Lung (tissue), 12 donors: ENCODE data around the gene CHST7. TPM values are rescaled to one million over a fixed set of nuclear protein-coding genes. Genes with fewer than 3 reads are reported as not detected.

Source experiments
- ATAC-seq: fragments of 200-7000 bp; cut with Tn5 transposase; one replicate; pipeline ENCODE4 v1.9.1; 2020; ENCODE audit warnings: moderate number of reproducible peaks; ENCODE audit not compliant: insufficient read depth, low FRiP score
- DNase-seq, 3 donors: peaks; one replicate each; pipeline ENCODE4 v3.0.0-alpha.2; 2013 to 2017
- H3K27ac ChIP-seq, 2 donors: one replicate each; pipeline ENCODE4 v1.5.1; 2013; ENCODE audit warnings: mild to moderate bottlenecking in 2 of 2, moderate library complexity in 2 of 2, control low read depth in 1 of 2, inconsistent platforms in 1 of 2, low read depth in 1 of 2, low read length in 1 of 2
- H3K27me3 ChIP-seq, 3 donors: one replicate each; pipeline ENCODE4 v1.5.1; 2013; ENCODE audit warnings: low read length in 2 of 3; ENCODE audit not compliant: control insufficient read depth in 3 of 3, insufficient read depth in 3 of 3
- H3K36me3 ChIP-seq, 4 donors: one replicate each; pipeline ENCODE4 v1.5.1; 2013; ENCODE audit warnings: low read length in 4 of 4, mild to moderate bottlenecking in 1 of 4, moderate library complexity in 1 of 4; ENCODE audit not compliant: control insufficient read depth in 4 of 4, insufficient read depth in 4 of 4
- H3K4me1 ChIP-seq, 5 donors: one replicate each; pipeline ENCODE4 v1.5.1; 2013; ENCODE audit warnings: low read length in 5 of 5, mild to moderate bottlenecking in 2 of 5, moderate library complexity in 1 of 5; ENCODE audit not compliant: control insufficient read depth in 5 of 5, insufficient read depth in 5 of 5
- H3K4me3 ChIP-seq: one replicate; pipeline ENCODE4 v1.5.1; 2013; ENCODE audit warnings: mild to moderate bottlenecking, control low read depth, moderate library complexity
- H3K9ac ChIP-seq, 2 donors: one replicate each; pipeline ENCODE4 v1.5.1; 2013; ENCODE audit warnings: low read length in 2 of 2, control low read depth in 1 of 2; ENCODE audit not compliant: insufficient read depth in 1 of 2
- H3K9me3 ChIP-seq, 4 donors: one replicate each; pipeline ENCODE4 v1.5.1; 2013; ENCODE audit warnings: low read length in 3 of 4, mild to moderate bottlenecking in 1 of 4, moderate library complexity in 1 of 4; ENCODE audit not compliant: control insufficient read depth in 4 of 4, insufficient read depth in 3 of 4
- WGBS, 2 donors: extraction: QIAGEN DNeasy Blood & Tissue Kit; methylation state at CpG; one replicate each; pipeline ENCODE4 v1.1.7; 2013; 5-methylcytosine and 5-hydroxymethylcytosine counted together
- polyA plus RNA-seq, 2 donors: library from polyadenylated mRNA; stranded (reverse); fragments of 200-250 nt; gene quantifications; one replicate each; pipeline ENCODE4 v1.2.1, GENCODE V29; 2013
- total RNA-seq, 2 donors: library from RNA; depleted of rRNA in 1 of 2; stranded (reverse); fragments of >200 nt in 1 of 2; gene quantifications; one replicate each; pipeline ENCODE4 v1.2.1, GENCODE V29; 2014 to 2021
- TF ChIP-seq, protein P1 (sequence below): IDR thresholded peaks from 2 replicates; pipeline ENCODE4 v1.5.1; 2012; ENCODE audit warnings: mild to moderate bottlenecking; ENCODE audit errors: control extremely low read depth, extremely low read depth
- donor health status: control.
- donor health status: control.
- donor health status: Bipolar disorder and iron deficiency.
- donor health status: healthy.
- donor health status: DM: yes; HTN: yes; CAD: no.

CHST7 gene
- total and polyA plus RNA-seq, 4 donors = 2.0 to 8.5 (median 7.9) TPM

DNA sequence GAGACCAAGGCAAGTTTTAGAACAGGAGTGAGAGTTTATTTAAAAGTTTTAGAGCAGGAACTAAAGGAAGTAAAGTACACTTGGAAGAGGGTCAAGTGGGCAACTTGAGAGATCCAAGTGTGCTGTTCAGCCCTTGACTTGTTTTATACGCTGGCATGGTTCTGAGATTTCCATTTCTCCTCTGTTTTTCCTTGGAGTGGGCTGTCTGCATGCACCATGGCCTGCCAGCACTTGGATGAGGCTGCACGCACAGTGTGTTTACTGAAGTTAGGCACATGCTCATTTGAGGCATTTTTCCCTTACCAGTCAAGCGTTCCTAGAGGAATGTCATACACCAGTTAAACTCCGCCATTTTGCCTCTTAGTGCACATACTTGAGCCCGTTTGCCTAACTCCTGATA, 19.6 kb upstream of the CHST7 start:
- 69 to 87% methylated on average over 5 of the region's 5 CpGs for WGBS, 2 donors
- no peak for ATAC-seq

DNA sequence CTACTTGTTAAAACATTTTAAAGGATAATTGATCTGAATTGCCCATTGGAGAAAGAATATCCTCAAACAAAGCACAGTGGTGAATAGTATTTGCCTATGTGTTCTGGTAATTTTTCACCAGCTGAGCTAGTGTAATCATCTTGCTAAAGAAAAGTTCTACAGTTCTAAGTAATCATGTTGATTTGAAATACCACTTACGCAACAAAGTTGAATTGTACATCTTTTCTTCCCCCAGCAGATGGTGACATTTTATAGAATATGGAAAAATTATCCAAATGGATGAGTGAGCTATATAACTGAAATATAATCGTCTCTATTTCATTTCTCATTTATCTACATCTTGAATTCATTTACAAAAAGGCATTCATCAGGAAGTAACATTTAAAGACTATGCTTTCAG, 18.6 kb upstream of the CHST7 start:
- ATAC-seq = no peak
- 16 to 41% methylated on average over 2 of the region's 2 CpGs for WGBS, 2 donors

More for the DNA sequence above, 19.6 kb upstream of the CHST7 start:
- H3K27me3 ChIP-seq = peaks cover 0 to 2% (median 0%) of the 10 kb centered on the region in 3 donors
- no peak overlapping the region for H3K27ac ChIP-seq
- TF ChIP-seq, protein P1, sequence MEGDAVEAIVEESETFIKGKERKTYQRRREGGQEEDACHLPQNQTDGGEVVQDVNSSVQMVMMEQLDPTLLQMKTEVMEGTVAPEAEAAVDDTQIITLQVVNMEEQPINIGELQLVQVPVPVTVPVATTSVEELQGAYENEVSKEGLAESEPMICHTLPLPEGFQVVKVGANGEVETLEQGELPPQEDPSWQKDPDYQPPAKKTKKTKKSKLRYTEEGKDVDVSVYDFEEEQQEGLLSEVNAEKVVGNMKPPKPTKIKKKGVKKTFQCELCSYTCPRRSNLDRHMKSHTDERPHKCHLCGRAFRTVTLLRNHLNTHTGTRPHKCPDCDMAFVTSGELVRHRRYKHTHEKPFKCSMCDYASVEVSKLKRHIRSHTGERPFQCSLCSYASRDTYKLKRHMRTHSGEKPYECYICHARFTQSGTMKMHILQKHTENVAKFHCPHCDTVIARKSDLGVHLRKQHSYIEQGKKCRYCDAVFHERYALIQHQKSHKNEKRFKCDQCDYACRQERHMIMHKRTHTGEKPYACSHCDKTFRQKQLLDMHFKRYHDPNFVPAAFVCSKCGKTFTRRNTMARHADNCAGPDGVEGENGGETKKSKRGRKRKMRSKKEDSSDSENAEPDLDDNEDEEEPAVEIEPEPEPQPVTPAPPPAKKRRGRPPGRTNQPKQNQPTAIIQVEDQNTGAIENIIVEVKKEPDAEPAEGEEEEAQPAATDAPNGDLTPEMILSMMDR = no peak
- DNase-seq = peak in 2 of 3 donors; percentile 10 to 43
- H3K36me3 ChIP-seq = no peaks in the 10 kb centered on the region
- H3K9ac ChIP-seq = no peak overlapping the region
- H3K9me3 ChIP-seq = no peaks in the 10 kb centered on the region
- no peak overlapping the region for H3K4me3 ChIP-seq
- no peaks in the 10 kb centered on the region for H3K4me1 ChIP-seq

DNA sequence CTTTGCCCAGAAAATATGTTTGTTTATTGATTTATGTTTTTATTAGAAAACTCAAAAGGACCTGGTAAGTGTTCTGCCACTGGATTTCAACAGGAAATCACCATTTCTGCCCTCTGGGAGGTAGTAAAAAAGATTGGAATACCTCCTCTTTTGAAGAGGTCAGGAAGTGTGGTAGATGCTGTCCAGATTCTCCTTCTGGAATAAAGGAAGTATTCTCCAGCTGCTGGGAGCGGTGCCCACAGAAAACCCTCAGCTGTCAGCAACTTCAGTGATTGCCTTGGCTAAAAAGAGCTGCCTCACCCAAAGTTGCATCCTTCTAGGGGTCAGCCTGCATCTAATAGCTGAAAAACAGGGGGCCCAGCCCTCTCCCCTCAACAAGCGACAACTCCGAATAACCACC, 14.5 kb upstream of the CHST7 start:
- DNase-seq = peak; percentile 29 to 55 (median 38)
- no peak overlapping the region for H3K27ac ChIP-seq
- H3K9ac ChIP-seq = no peak overlapping the region
- H3K9me3 ChIP-seq = no peaks in the 10 kb centered on the region
- no peak for ATAC-seq
- no peak overlapping the region for H3K4me3 ChIP-seq
- WGBS, 2 donors = 89 to 91% methylated on average over 3 of the region's 3 CpGs
- H3K36me3 ChIP-seq = no peaks in the 10 kb centered on the region
- TF ChIP-seq, protein P1 = no peak
- peaks cover 0 to 2% (median 0%) of the 10 kb centered on the region in 3 donors for H3K27me3 ChIP-seq
- peaks cover 0 to 3% (median 0%) of the 10 kb centered on the region in 5 donors for H3K4me1 ChIP-seq

More for the DNA sequence above, 18.6 kb upstream of the CHST7 start:
- Histone ChIP-seq H3K9me3 (no peaks in the 10 kb centered on the region), H3K4me1 (no peaks in the 10 kb centered on the region), H3K27ac (no peak overlapping the region), H3K27me3 (peaks cover 0 to 2% (median 0%) of the 10 kb centered on the region in 3 donors), H3K36me3 (no peaks in the 10 kb centered on the region), H3K9ac (no peak overlapping the region), H3K4me3 (no peak overlapping the region)
- peak in 2 of 3 donors; percentile 59 to 61 for DNase-seq
- TF ChIP-seq, protein P1 = no peak
